HepG2 (cell line): ENCODE results near the gene TRIM67. TPM values are rescaled to one million over a fixed set of nuclear protein-coding genes. Genes with fewer than 3 reads are reported as not detected.

Experiments used
- ATRX ChIP-seq: sonication (generic); formaldehyde crosslinking; IDR thresholded peaks from 2 replicates; pipeline ENCODE4 v1.4.0; 2020; ENCODE audit warnings: missing genetic modification reagents, borderline replicate concordance
- BHLHE40 ChIP-seq: IDR thresholded peaks from 2 replicates; pipeline ENCODE4 v1.6.1; 2011; ENCODE audit warnings: low read length, improper control_type of control experiment
- STAT5B ChIP-seq: sonication (generic); formaldehyde crosslinking; IDR thresholded peaks from 2 replicates; pipeline ENCODE4 v1.4.0; 2020; ENCODE audit warnings: missing genetic modification reagents
- ZNF121 ChIP-seq: sonication (generic); formaldehyde crosslinking; IDR thresholded peaks from 2 replicates; pipeline ENCODE4 v1.5.0; 2020; ENCODE audit warnings: mild to moderate bottlenecking, missing genetic modification reagents
- ZNF138 ChIP-seq: sonication (generic); formaldehyde crosslinking; IDR thresholded peaks from 2 replicates; pipeline ENCODE4 v1.5.0; 2020; ENCODE audit warnings: mild to moderate bottlenecking, low read depth, missing genetic modification reagents
- ZNF468 ChIP-seq: sonication (generic); formaldehyde crosslinking; IDR thresholded peaks from 2 replicates; pipeline ENCODE4 v1.8.0; 2022; ENCODE audit warnings: mild to moderate bottlenecking, moderate library complexity, missing genetic modification reagents
- ZNF782 ChIP-seq: sonication (generic); formaldehyde crosslinking; IDR thresholded peaks from 2 replicates; pipeline ENCODE4 v1.4.0; 2020; ENCODE audit warnings: missing genetic modification reagents, mild to moderate bottlenecking, borderline replicate concordance
- polyA plus RNA-seq, 8 experiments: library from polyadenylated mRNA; depleted of rRNA in 3 of 8; stranded (reverse) in 7 of 8; unstranded in 1 of 8; fragments of >200 nt; fragmentation: Illumina TruSeq in 4 of 8; extraction: Trizol in 4 of 8; gene quantifications; 2 replicates each; pipeline versions ENCODE4 v1.2.1 to v1.2.3, GENCODE V29; 2011 to 2016; ENCODE audit warnings: low read depth in 4 of 8, missing spikeins in 1 of 8, mixed read lengths in 1 of 8; ENCODE audit not compliant: insufficient read depth in 1 of 8
- total RNA-seq, 5 experiments: library from RNA; depleted of rRNA; stranded (reverse); fragments of >200 nt; fragmentation: Illumina TruSeq; extraction: Trizol; gene quantifications; 2 replicates each; pipeline ENCODE4 v1.2.3, GENCODE V29; 2016; ENCODE audit warnings: low read depth in 1 of 5
- TF ChIP-seq, protein P1 (sequence below): sonication (generic); formaldehyde crosslinking; IDR thresholded peaks from 2 replicates; pipeline ENCODE4 v1.4.0; 2020; ENCODE audit warnings: missing genetic modification reagents
- TF ChIP-seq, protein P2 (sequence below), 2 experiments: sonication (generic) in 1 of 2; formaldehyde crosslinking in 1 of 2; IDR thresholded peaks; 2 replicates each; pipeline versions ENCODE4 v1.5.1 to v1.6.1; 2011 to 2020; ENCODE audit warnings: borderline replicate concordance in 1 of 2, low read depth in 1 of 2, low read length in 1 of 2, mild to moderate bottlenecking in 1 of 2, missing genetic modification reagents in 1 of 2, moderate library complexity in 1 of 2
- TF ChIP-seq, protein P3 (sequence below): sonication (generic); formaldehyde crosslinking; IDR thresholded peaks from 2 replicates; pipeline ENCODE4 v1.4.0; 2020; ENCODE audit warnings: missing genetic modification reagents
- TF ChIP-seq, protein P4 (sequence below): sonication (generic); formaldehyde crosslinking; IDR thresholded peaks from 2 replicates; pipeline ENCODE4 v1.4.0; 2020; ENCODE audit warnings: missing genetic modification reagents, borderline replicate concordance
- TF ChIP-seq, protein P5 (sequence below): sonication (generic); formaldehyde crosslinking; IDR thresholded peaks from 2 replicates; pipeline ENCODE4 v1.5.0; 2020; ENCODE audit warnings: missing genetic modification reagents

Gene TRIM67
- total and polyA plus RNA-seq, 2 of the 13 experiments (the other 11 are each of a cell fraction or from before 2014, with no cell fraction given), result not detected

DNA sequence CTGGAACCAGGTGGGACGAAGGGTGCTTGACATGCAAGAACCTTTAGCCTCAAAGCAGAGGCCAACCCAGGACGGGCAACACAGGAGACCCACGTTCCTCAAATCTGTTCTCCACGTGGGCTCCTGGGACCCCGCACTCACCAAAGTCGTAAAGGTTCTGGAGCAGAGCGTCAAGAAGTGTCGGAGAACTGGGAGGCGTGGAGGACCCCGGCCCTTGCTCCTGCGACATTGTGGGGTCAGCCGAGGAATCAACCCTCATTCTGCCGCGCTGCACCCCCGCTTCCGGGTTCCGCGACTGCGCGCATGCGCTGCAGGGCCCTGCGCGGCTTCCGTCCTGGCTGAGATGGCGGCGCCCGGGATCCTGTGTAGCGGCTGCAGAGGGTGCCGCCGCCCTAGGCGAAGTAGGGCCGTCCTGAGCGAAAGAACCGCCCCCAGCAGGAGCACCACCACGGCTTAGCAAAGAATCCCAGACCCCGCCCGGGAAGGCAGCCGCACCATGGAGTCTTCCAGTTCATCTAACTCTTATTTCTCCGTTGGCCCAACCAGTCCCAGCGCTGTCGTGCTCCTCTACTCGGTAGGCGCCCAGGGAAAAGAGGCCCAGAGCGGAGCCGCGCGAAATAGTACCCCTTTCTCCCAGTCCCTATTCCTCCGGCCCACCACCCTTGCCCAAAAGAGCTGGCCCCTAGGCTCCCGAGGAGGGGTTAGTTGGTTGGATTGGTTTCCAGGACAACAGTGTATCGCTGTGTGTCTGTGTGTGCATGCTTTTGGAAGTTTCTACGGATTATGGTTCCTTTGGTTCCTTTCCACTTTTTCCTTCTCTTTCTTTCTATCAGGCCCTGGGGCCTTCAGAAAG is 79.3 kb downstream of the TRIM67 start, which contains the start of gene GNPAT (continued):
- TF ChIP-seq, protein P1, sequence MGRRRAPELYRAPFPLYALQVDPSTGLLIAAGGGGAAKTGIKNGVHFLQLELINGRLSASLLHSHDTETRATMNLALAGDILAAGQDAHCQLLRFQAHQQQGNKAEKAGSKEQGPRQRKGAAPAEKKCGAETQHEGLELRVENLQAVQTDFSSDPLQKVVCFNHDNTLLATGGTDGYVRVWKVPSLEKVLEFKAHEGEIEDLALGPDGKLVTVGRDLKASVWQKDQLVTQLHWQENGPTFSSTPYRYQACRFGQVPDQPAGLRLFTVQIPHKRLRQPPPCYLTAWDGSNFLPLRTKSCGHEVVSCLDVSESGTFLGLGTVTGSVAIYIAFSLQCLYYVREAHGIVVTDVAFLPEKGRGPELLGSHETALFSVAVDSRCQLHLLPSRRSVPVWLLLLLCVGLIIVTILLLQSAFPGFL (CRISPR knock-in tag), result no peak
- TF ChIP-seq STAT5B (CRISPR knock-in tag) (no peak), ZNF468 (CRISPR knock-in tag) (no peak), ZNF121 (CRISPR knock-in tag) (0 out of 2 replicates have a peak, but pooled peaks have one; percentile 28), BHLHE40 (no peak), ZNF782 (CRISPR knock-in tag) (no peak), ATRX (no peak), ZNF138 (CRISPR knock-in tag) (0 out of 2 replicates have a peak, but pooled peaks have one; percentile 66)
- TF ChIP-seq, protein P2, sequence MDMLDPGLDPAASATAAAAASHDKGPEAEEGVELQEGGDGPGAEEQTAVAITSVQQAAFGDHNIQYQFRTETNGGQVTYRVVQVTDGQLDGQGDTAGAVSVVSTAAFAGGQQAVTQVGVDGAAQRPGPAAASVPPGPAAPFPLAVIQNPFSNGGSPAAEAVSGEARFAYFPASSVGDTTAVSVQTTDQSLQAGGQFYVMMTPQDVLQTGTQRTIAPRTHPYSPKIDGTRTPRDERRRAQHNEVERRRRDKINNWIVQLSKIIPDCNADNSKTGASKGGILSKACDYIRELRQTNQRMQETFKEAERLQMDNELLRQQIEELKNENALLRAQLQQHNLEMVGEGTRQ (IDR thresholded peaks at IDR 0.05; ENCODE audit: low read depth, low read length), result no peak
- TF ChIP-seq, protein P2 (CRISPR knock-in tag; IDR thresholded peaks at IDR 0.05; ENCODE audit: borderline replicate concordance), result no peak
- TF ChIP-seq, protein P3, sequence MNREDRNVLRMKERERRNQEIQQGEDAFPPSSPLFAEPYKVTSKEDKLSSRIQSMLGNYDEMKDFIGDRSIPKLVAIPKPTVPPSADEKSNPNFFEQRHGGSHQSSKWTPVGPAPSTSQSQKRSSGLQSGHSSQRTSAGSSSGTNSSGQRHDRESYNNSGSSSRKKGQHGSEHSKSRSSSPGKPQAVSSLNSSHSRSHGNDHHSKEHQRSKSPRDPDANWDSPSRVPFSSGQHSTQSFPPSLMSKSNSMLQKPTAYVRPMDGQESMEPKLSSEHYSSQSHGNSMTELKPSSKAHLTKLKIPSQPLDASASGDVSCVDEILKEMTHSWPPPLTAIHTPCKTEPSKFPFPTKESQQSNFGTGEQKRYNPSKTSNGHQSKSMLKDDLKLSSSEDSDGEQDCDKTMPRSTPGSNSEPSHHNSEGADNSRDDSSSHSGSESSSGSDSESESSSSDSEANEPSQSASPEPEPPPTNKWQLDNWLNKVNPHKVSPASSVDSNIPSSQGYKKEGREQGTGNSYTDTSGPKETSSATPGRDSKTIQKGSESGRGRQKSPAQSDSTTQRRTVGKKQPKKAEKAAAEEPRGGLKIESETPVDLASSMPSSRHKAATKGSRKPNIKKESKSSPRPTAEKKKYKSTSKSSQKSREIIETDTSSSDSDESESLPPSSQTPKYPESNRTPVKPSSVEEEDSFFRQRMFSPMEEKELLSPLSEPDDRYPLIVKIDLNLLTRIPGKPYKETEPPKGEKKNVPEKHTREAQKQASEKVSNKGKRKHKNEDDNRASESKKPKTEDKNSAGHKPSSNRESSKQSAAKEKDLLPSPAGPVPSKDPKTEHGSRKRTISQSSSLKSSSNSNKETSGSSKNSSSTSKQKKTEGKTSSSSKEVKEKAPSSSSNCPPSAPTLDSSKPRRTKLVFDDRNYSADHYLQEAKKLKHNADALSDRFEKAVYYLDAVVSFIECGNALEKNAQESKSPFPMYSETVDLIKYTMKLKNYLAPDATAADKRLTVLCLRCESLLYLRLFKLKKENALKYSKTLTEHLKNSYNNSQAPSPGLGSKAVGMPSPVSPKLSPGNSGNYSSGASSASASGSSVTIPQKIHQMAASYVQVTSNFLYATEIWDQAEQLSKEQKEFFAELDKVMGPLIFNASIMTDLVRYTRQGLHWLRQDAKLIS (CRISPR knock-in tag), result no peak; the same call in 1 of the 2 replicates
- TF ChIP-seq, protein P4, sequence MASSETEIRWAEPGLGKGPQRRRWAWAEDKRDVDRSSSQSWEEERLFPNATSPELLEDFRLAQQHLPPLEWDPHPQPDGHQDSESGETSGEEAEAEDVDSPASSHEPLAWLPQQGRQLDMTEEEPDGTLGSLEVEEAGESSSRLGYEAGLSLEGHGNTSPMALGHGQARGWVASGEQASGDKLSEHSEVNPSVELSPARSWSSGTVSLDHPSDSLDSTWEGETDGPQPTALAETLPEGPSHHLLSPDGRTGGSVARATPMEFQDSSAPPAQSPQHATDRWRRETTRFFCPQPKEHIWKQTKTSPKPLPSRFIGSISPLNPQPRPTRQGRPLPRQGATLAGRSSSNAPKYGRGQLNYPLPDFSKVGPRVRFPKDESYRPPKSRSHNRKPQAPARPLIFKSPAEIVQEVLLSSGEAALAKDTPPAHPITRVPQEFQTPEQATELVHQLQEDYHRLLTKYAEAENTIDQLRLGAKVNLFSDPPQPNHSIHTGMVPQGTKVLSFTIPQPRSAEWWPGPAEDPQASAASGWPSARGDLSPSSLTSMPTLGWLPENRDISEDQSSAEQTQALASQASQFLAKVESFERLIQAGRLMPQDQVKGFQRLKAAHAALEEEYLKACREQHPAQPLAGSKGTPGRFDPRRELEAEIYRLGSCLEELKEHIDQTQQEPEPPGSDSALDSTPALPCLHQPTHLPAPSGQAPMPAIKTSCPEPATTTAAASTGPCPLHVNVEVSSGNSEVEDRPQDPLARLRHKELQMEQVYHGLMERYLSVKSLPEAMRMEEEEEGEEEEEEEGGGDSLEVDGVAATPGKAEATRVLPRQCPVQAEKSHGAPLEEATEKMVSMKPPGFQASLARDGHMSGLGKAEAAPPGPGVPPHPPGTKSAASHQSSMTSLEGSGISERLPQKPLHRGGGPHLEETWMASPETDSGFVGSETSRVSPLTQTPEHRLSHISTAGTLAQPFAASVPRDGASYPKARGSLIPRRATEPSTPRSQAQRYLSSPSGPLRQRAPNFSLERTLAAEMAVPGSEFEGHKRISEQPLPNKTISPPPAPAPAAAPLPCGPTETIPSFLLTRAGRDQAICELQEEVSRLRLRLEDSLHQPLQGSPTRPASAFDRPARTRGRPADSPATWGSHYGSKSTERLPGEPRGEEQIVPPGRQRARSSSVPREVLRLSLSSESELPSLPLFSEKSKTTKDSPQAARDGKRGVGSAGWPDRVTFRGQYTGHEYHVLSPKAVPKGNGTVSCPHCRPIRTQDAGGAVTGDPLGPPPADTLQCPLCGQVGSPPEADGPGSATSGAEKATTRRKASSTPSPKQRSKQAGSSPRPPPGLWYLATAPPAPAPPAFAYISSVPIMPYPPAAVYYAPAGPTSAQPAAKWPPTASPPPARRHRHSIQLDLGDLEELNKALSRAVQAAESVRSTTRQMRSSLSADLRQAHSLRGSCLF, result no peak
- TF ChIP-seq, protein P5, sequence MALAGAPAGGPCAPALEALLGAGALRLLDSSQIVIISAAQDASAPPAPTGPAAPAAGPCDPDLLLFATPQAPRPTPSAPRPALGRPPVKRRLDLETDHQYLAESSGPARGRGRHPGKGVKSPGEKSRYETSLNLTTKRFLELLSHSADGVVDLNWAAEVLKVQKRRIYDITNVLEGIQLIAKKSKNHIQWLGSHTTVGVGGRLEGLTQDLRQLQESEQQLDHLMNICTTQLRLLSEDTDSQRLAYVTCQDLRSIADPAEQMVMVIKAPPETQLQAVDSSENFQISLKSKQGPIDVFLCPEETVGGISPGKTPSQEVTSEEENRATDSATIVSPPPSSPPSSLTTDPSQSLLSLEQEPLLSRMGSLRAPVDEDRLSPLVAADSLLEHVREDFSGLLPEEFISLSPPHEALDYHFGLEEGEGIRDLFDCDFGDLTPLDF (CRISPR knock-in tag), result peak; percentile 77; the same call in 1 of the 2 replicates
